NCI-H82 treated with DMSO at 0.1 percent for 48 hours (cell line): ENCODE measurements around the gene MMP1.
"Not testable (repeated sequence)": the region's sequence is repeated elsewhere in the genome, so short reads cannot be mapped to it uniquely, and the experiment has no call there.

Source experiments
- DNase-seq: peaks from one replicate; lab custom pipeline; 2025; ENCODE audit not compliant: unreplicated experiment; lab: John Stamatoyannopoulos, UW

The MMP1 gene

DNA sequence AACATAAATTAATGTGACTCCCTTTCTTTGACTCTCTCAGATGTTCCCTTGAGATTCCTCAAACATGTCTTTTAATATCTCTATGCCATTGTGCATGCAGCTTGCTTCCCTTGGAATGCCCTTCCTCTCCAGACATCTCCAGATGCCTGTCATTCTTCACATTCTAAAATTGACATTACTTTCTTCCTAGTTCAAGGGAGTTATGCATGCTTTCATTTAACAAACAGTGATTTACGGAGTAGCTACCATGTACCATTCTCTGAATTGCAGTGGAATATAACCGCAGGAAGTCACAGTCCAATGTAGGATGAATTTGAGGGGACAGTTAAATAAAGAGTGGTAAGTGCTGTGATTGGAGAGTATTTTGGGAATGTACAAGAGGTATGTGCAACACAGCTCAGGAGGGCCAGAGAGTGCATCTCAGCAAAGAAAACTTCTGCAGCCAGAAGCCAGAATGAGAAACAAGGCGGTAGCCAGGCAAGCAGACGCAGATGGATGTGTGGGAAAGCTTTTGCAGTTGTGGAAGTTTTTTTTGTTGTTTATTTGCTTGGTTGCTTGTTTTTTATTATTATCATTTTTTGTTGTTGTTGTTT is 36.2 kb downstream of the MMP1 start:
- DNase-seq: no peak

DNA sequence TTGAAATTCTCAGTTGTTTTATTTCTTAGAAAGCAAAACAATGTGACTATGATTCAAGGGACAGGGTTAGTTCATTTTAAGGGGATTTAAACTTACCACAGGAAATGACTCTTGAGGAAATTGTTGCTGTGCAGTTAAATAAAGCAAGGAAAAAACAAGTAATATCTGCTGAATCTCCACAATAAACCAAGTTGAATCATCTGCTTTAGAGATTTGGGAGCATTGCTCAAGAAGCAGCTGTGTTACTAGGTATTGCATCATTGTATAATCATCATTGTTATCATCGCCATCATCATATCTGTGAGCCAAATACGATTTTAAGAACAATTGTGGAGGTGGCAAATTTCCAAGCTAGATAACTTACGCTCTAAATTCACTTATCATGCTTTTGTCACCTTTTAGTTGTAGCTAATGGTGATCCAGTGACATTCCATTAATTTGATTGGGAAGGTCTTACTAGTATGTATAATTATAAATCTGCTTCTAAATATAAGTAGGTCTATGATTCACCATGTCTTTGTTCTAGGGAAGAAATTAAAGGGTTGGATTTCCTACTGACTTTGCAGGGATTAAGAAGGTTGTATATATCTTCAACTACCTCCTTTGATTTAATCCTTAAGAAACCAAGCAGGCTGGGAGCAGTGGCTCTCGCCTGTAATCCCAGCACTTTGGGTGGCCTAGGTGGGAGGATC is 37.5 kb downstream of the MMP1 start:
- DNase-seq: no peak

DNA sequence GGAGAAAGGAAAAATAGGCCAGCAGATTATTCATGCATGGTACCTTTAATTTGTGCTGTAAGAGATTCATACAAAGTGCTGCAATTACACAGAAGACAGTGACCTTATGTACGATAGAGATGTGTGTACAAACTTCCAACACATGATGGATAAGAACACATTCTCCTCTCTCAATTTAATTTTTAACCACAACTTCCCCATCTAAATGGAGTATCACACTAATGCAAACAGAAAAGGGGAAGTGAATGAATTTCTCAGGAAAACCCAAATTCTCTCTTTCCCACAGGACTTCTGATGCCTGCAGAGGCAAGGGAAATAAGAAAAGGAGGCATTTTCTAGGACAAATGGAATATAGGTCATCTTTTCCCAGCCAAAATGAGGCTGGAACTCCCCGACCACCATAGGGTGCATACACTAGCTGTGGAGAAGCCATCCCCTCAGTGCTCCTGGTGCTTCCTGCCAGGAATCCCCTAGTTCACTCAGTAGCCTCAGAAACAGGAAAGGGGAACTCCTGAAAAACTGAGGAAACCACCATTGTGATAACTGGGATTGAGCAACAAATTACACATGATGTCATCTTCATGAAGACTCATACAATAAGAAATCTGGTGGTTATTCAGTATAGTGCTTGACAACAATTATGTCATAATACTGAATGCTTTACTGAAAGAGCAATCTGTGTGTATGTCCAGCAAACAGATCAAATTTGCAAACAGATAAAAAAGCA is 40.0 kb downstream of the MMP1 start:
- no peak for DNase-seq

DNA sequence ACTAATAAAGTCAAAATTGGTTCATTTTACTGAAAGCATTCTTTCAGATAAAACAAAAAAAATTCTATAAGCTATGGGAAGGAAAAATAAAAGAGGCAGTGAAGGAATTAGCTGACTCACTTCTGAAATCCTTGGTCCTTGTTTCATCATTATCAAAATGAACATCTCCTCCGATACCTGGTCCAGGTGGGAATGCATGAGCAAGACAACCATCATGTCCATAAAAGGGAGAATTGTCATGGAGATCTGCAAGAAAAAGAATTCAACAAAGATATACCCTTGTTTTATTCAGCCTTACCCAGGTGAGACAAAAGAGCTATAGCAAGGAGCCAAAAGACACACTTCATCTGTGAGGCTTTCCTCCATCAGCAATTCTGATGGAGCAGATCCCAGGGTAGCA is 44.7 kb downstream of the MMP1 start:
- DNase-seq: no peak

DNA sequence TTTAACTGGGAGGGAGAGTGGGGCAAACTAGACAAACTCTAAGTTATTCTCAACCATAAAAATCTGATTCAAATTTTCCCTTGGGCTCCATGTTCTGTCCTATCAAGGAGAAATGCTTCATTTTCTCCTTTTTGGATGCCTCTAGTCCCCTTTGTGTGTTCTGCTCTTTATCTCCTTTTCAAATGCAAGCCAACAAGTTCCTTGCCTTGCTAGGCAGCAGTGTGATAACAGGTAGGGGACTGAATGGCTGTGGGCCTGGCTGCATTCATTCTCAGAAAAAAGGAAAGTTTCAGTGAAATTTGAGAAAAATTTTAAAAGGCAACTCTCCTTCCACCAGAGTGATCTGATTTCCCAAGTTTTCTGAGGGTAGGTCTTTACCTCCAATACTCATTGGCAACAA is 46.3 kb downstream of the MMP1 start:
- no peak for DNase-seq

DNA sequence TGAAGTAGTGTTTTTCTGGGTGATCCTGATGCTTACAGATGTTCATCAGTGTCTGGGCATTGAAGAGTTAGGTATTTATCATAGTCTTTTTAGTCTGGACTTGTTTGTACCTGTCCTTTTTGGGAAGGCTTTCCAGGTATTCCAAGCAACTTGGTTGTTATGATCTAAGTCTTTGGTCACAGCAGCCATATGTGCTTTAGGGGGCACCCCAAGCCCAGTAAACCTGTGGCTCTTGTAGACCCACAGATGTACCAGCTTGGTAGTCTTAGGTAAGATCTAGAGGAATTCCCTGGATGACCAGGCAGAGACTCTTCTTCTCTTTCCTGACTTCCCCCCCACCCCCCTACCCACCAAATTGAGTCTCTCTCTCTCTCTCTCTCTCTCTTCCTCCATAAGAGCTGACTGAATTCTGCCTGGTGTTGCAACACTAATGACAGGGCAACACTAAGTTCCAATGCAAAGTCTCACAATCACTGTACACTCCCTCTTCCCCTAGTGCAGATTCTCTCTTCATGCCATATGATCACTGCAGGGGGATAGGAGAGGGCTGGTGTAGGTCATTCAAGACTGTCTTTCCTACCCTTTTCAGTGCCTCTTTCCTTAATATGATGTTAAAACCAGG is 48.7 kb downstream of the MMP1 start:
- DNase-seq: no peak

DNA sequence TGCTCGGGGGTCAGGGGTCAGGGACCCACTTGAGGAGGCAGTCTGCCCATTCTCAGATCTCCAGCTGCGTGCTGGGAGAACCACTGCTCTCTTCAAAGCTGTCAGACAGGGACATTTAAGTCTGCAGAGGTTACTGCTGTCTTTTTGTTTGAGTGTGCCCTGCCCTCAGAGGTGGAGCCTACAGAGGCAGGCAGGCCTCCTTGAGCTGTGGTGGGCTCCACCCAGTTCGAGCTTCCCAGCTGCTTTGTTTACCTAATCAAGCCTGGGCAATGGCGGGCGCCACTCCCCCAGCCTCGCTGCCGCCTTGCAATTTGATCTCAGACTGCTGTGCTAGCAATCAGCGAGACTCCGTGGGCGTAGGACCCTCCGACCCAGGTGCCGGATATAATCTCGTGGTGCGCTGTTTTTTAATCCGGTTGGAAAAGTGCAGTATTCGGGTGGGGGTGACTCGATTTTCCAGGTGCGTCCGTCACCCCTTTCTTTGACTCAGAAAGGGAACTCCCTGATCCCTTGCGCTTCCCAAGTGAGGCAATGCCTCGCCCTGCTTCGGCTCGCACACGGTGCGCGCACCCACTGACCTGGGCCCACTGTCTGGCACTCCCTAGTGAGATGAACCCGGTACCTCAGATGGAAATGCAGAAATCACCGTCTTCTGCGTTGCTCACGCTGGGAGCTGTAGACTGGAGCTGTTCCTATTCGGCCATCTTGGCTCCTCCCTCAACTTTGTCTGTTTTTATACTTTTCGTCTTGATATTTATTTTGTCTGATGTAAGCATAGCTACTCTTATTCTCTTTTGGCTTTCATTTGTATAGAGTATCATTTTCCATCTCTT is 51.0 kb downstream of the MMP1 start:
- DNase-seq: not testable (repeated sequence)
